Activated CD8-positive, alpha-beta memory T cell treated with anti-CD3 and anti-CD28 coated beads for 1 hour (primary cell): ENCODE data around the gene FKBP11.

Experiments
- DNase-seq, 2 donors: peaks; one replicate each; pipeline ENCODE4 v3.0.0-alpha.2; 2020; ENCODE audit warnings: low read depth in 1 of 2; ENCODE audit errors: extremely low read depth in 1 of 2

FKBP11 gene

DNA sequence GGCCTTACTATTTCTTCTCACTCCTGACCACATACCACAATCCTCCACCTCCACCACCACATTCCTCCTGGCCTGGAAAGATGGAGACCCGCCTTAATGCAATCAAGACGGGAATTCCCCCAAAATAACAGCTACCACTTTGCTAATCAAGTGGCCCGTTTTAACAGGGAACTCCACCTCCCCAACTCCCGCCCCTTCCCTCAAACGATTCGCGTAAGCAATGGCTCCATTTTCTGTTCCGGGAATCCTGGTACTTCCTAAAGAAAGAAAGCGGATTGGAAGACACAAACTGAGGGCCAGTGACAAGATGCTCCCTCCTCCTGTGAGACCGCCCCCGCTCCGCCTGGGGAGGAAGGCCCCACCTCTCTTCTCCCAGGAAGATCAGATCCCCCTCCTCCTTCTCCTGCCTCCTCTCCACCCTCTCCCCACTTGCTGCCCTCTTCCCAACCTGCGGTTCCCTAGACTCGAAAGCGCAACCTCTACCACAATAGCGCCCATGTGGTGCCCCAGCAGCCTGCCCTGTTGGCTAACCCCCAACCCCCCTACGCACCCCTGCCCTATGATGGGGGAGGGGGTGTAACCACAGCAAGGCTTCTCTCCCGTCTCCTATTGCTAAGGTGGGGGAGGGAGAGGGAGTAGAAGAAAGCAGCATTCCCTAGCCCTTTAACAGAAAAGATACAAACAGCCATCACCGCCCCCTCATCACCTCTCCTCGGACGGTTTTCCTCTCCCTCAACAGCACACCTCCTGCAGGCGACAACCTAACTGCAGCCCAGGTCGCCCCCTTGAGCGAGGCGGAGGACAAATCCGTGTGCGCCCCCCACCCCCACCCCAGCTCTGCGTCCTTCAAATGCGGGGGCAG lies 31.2 kb upstream of the FKBP11 start:
- no peak for DNase-seq

DNA sequence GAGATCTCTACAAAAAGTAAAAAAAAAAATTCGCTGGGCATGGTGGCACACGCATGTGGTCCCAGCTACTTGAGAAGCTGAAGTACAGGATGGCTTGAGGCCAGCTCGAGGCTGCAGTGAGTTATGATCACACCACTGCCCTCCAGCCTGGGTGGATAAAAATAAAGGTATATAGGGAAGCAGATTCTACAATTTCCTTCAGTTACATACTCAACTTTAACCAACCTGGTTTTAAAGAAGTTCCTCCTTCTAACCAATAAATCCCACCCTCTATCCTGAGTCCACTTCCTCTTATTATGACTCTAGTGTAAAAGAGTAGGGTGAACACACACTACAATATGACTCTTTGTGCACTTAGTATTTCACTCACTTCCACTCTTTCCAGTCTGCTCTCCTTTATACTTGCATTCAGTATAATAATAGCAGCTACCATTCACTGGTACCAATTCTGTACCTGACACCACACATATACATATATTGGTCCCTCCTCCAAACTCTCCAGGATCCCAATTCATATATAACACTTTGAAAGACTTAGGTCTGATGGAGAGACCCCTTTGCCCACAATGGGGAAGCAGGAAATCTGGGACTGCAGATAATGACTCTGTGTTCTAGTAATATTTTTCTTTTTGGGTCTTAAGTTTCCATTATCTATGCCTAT lies 29.7 kb upstream of the FKBP11 start:
- no peak for DNase-seq

DNA sequence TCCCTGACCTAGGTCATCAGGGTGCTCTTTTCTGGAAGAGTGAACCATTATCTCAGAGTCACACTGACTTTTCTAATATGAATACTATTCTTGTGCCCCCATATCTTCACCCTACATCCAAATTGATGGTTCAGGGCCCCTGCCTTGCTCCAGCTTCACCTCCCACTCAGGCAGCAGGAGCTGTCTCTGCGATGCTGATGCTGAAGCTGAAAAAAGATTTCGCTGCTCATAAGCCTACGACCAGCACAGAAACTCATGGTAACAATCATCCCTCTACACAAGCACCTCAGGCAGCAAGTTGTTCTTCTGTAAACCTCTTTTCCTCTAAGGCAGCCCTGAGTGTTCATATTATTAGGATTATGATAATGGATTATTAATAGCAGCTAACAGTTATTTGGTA lies 28.8 kb upstream of the FKBP11 start:
- DNase-seq = no peak

DNA sequence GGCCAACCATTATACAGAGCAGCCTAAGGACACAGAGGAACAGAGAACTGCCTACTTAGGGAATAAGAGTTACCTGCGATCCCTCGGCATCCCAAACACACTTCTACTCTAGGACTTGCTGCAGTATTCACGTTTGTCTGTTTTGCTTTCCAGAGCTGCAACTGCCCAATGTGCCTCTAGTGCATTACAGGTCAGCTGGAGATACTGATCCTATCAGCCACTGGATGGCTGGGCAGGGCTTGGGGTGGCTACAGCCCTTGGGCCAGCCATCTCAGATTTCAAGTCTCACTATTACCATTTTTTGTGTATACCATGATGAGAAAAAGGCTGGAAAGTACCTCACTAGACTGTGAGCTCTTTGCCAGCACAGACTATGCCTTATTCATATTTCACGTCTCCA lies 27.4 kb upstream of the FKBP11 start:
- no peak for DNase-seq

DNA sequence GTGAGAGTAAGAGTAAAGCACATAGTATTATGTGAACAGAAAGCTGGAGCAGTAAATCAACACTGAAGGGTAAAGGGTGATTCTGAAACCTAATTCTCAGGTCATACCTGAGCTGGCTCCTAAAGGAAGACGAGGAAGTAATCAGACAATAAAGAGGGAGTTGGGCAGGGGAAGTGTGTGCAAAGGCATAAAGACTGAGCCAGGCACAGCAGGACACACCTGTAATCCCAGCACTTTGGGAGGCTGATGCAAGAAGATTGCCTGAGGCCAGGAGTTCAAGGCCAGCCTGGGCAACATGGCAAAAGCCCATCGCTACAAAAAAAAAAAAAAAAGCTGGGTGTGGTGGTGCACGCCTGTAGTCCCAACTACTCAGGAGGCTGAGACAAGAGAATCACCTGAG lies 22.4 kb upstream of the FKBP11 start:
- DNase-seq = no peak

DNA sequence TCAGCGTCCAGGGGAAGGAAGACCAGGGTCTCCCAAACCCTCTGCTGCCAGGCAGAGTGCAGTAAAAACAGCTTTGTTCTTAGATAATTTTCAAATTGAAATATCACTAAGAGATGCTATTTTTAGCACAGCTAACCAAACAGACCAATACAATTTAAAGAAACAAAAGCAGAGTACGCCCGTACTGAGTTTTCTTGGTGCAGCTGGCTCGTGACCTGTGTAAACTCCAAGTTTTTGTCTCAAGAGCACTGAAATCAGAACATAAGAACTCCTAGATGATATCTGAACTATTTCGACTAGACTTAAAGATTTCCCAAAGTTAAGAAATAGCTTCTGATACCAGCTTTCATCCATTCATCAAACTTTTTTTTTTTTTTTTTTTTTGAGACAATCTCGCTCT lies 21.7 kb upstream of the FKBP11 start:
- no peak for DNase-seq

DNA sequence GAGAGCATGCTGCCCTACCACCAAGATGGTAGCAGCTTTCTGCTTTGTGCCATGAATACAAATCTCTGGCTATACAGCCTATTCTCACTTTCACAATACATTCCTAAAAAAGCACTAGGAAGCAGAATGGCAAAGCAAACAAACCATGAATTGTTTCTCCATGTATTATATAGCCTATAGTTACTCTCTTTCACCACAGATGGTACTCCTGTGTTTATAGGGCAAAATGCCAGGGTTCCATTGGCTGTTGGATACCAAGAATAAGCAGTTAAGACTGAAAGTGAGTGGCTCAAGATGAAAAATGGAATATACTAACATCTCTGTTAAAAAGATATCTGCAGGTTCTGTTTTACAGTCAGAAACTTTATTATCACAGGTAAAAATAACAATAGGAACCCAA lies 20.9 kb upstream of the FKBP11 start:
- DNase-seq = no peak

DNA sequence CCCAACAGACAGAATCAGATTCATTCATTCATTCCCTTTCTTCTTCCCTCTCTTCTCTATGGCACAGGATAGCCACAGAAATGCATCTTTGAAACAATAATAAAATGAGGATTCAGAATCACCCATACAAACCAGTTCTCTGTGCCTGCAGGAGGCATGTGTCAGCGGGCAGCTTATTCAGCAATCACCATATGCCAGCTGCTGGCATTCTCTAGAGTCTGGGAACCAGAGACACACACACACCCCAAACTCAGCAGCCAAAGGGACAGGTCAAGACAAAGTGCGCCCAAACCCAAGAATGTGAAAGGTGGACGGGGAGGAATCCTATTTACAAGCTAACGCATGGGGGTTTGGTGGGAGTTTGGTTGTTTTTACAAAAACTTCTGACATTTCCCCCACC lies 17.9 kb upstream of the FKBP11 start:
- DNase-seq = no peak

DNA sequence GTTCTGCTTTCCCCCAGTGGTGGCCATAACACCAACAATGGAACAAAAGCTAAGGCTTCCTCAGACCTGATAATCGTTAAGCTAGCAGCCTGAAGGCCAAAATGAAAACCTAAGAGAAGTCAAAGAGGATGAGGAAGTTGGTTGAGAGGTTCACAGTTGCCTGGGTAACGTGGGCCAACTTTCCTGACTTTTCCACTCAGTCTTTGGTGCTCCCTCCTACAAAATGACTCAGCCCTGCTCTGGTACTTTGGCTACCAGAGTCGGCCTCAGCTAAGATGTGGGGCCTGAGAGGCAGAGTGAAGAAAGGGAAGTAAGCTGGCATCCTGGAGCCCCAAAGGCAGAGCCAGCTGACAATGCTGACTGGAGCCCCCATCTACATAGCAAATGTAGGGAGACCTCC lies 14.9 kb upstream of the FKBP11 start:
- DNase-seq = no peak

DNA sequence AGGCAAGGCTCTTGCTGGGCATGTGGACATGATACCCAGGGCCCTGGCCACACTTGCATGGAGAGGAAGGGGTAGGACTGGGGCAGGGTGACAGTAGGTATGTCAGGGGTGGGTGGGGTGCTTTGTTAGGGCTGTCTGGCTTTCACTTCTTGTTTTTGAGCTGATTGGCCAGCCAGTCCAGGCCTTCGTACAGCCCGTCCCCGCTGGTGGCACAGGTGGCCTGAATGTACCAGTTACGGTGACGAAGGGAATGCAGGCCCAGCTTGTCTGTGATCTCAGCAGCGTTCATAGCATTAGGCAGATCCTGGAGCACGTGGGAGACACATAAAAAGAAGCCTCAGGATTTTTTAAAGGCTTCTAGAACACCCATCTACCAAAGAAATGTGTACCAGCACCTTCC lies 13.5 kb upstream of the FKBP11 start:
- no peak for DNase-seq

DNA sequence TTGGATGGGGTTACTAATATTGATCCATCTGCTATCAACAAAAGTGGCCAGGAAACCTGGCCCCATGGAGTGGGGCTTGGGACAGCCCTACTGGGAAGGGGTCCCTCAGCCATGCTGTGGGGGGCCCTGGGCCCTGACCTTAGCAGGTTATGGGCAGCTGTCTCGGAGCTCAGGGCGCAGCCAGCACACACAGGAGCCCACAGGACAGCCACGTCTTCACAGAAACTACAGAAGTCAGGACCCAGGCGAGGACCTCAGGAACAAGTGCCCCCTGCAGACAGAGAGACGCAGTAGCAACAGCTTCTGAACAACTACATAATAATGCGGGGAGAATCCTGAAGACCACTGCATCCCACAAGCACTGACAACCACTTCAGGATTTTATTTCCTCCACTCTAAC lies 11.9 kb upstream of the FKBP11 start:
- DNase-seq = no peak

DNA sequence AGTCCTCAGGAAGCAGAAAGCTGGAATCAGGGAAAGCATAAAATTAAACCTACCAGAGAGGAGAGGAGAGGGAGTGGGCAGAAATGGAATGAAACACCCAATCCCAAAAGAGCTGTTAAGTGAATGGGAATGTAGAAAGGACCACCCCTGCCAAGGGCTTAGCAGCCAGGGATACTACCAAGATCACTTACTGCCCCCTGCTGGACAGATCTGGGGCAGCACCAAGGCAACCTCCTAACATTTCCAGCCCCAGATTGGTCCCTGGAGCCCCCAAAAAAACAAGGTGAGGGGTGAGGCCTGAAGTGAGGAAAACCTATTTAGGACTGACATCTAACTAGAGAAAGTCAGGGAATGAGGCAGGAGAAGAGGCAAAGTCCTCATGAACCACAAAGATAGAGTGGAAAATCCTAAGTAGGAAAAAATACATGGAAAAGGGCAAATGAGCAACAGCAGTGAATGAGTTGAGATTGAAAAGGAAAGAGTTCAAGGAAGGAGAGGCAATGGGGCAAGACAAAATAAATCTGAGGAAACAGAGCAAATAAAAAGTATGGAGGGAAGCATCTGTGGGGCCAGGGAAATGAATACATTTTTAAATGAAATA lies 11.2 kb upstream of the FKBP11 start:
- peak; percentile 70 to 78 for DNase-seq

DNA sequence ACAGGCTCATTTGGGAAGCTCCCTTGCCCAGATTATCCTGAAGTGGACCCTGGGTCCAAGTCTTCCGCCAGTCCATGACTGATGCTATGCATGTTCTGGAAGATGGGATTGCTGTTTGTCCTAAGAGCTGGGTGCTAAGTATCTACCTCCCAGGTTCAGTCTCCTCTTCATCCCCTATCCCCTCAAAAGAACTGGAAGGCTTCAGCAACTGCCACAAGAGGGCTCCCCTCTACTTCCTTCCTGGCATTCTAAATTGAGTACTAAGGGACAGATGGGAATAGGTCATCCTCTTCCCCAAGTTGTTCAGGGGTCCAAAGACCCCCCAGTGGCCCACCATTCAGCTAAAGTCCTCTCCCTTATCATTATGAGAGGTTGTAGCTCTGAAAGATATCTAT lies 9.0 kb upstream of the FKBP11 start:
- DNase-seq = no peak

DNA sequence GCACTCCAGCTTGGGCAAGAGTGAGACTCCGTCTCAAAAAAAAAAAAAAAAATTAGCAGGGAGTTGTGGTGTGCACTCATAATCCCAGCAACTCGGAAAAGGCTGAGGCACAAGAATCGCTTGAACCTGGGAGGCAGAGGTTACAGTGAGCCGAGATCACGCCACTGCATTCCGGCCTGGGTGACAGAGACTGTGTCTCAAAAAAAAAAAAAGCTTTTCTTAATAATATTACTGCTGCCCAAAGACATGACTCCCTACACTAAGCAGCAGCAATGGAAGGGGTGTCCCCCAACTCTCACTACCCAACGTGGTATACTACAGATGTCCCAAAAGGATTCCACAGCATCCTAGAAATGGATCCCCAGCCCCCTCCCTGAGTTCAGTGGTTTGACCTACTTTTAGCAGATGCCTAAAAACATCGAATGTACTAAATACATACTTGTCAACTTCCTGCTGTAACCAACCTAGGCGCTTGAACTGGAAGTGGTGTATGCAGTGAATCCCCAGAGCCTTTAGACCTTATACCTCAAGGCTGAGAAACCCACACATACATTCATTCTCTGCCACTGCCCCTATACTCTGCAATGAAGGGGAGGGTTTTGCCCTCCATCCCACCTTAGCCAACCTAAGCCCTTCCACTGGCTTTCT lies 8.5 kb upstream of the FKBP11 start:
- no peak for DNase-seq

DNA sequence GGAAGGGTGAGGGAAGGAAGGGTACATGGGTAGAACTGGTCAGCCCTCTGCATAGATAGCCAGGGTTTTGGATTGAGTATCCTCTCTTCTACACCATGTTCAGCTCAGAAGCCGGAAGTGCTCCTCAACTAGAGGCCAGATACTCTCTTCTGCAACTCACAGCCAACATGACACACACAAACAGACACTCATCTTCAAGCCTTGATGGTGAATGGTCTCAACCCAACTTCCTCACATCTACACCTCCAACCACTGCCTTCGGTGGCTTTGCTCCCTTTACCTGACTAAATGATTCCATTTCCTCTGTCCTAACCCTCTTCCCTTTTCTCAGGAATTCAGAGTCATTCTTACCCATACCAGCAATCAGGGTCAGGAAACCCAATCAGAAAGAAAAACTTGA lies 7.6 kb upstream of the FKBP11 start:
- DNase-seq = no peak

DNA sequence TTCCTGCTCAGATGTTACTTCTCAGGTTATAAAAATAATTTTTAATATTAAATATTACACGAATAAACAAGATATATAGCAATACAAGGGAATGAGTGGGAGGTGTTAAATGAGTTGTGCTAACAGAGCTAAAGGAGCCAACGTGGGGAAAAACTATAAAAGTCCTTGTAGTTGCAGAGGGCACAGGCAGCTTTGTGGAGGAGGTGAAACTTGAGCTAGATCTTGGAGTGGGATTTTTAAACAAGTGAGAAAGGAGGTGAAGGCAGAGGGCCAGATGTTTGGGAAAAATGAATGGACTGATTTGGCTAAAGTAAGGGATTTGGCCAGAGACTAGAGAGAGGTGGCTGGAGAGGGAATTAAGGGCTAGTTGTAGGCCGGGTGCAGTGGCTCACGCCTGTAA lies 5.2 kb upstream of the FKBP11 start:
- no peak for DNase-seq

DNA sequence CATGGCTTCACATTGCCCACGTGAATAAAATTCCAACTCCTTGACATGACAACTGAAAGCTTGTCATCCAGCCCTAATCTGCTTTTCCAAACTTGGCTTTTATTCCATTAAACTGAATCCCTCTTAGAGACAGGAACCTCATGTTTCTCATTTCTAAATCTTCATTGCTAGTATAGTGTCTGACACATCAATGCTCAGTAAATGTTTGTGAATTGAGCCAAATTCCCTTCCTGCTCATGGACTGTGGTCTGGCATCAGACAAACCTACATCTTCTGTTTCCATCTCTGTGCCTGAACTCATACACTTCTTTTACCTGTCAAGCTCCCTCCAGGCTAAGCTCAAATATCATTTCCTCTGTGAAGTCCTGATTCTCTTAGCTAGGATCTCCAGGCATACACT lies 4.3 kb upstream of the FKBP11 start:
- DNase-seq = no peak

DNA sequence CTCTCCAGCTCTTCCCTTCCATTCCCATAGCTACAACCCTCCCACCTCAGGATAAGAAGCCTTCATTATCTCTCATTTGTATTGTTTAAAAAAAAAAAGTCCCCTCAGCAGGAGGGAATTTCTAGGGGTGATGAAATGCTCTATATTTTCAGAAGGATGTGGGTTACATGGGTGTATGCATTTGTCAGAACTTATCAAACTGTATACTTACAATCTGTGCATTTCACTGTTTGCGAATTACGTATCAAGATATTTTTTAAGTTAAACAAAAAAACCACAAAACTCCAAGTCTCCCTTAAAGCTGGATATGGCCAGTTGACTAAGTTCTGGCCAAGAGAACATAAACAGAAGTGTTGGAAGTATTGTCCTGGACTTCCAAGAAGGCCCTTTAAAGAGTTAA lies 2.0 kb upstream of the FKBP11 start:
- no peak for DNase-seq

DNA sequence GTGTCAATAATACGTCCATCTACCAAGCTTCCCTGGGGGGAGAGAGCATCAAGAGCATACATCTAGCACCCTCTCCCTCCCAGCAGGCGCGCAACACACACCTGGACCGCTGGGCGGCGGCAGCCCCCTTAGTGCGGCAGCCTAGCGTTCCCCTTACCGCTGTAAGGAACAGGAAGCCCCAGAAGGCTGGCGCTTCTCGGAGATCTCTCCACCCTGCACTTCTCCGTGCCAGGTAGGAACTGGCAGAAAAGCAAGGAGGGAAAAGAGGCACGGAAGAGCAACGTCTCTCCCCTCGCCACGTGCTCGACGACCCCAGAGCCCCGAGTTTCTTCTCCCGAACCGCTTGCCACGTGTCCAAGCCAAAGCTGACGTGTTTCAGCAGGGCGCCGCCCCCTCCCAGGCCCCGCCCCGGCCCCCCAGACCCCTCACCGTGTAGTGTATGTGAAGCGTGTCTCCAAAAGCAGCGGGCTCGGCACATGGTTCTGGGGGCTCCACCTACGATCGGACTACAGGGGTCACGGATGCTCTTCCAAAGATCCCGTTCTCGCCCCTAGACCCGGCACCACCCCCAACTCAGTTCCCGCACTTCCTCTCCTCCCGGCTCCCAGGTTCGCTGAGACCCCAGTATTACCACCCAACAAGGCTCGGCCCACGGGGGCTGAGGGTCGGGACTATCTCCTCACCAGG lies 532 bp downstream of the FKBP11 start:
- DNase-seq = peak; percentile 51 to 63

DNA sequence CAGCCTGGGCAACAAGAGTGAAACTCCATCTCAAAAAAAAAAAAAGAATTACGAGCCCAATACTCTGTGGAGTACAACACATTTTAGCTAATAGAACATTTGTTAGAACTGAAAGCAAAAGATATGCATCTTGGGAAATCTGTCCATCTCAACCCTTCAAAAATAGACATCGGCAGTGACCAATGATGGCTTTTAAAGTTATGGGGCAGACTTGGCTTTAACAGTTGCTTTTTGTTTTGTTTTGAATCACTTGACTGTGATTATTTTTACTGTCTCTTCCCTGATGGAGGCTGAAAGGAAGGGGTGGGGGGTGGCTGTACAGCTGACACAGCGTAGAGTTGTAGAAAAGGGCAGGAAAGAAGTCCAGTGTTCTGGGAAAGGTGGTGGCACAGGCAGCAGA lies 2.2 kb downstream of the FKBP11 start:
- no peak for DNase-seq

DNA sequence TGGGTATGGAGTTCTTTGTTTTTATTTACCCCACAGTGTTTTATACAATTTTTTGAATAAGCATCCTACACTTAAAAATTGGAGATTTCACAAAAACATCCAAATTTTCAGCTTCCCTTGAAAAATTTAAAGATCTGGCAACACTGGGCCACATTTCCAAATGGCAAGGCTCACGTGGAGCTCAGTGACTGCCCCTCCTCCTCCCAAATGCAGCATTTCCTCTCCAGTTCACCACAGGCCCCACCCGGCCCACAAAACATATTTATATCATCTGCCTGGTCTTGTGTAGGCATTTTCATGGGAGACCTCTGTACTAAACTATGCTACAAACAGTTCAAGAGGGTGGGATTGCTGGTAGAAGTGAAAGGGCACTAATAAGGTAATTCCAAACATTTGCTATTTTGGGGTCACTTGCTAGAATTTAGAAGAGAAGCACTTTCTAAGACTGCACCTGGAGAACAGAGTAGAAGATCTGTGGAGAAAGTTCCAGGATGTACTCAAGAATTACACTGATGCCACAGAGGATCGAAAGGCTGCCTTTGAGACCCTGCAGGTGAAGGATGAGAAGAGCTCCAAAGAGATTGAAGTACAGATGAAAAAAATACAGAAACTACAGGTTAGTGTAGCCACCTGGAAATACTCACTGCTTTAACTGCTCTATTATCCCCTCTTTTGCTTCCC lies 7.3 kb downstream of the FKBP11 start:
- peak in 1 of 2 donors; percentile 34 for DNase-seq
